Dedifferentiated amniotic fluid mesenchymal stem cell (primary cell): ENCODE data around the gene APOLD1.
"Not testable (repeated sequence)": the region's sequence is repeated elsewhere in the genome, so short reads cannot be mapped to it uniquely, and the experiment has no call there.

Experiments
- DNase-seq: peaks from one replicate; pipeline ENCODE4 v3.0.0-alpha.2; 2016; ENCODE audit errors: extremely low spot score

APOLD1 gene

GRCh38 chr12:12786706-12787601 lies 1.5 kb downstream of the APOLD1 start:
- peak; percentile 62 for DNase-seq

- DNase-seq: no peak
These were observed 2.7 kb downstream of the APOLD1 start for GRCh38 chr12:12788131-12788530.

GRCh38 chr12:12788675-12789368 lies 3.4 kb downstream of the APOLD1 start:
- DNase-seq: peak; percentile 79

GRCh38 chr12:12790956-12791355 lies 5.5 kb downstream of the APOLD1 start:
- DNase-seq: no peak

- no peak for DNase-seq
These were observed 6.4 kb downstream of the APOLD1 start for GRCh38 chr12:12791756-12792369.

- DNase-seq: no peak
These were observed 7.0 kb downstream of the APOLD1 start for GRCh38 chr12:12792421-12792820.

- DNase-seq: no peak
These were observed 9.2 kb downstream of the APOLD1 start for GRCh38 chr12:12794686-12795085.

GRCh38 chr12:12796171-12796570 lies 10.7 kb downstream of the APOLD1 start:
- no peak for DNase-seq

- no peak for DNase-seq
These were observed 11.7 kb downstream of the APOLD1 start for GRCh38 chr12:12796928-12797793.

GRCh38 chr12:12797794-12798152 lies 12.3 kb downstream of the APOLD1 start:
- DNase-seq: no peak

- no peak for DNase-seq
These were observed 13.0 kb downstream of the APOLD1 start for GRCh38 chr12:12798480-12798879.

GRCh38 chr12:12799163-12799920 lies 13.9 kb downstream of the APOLD1 start:
- no peak for DNase-seq

GRCh38 chr12:12800406-12801180 lies 15.1 kb downstream of the APOLD1 start:
- DNase-seq: no peak

GRCh38 chr12:12801656-12802055 lies 16.2 kb downstream of the APOLD1 start:
- DNase-seq: not testable (repeated sequence)

GRCh38 chr12:12803186-12803585 lies 17.7 kb downstream of the APOLD1 start:
- peak; percentile 56 for DNase-seq

- DNase-seq: no peak
These were observed 18.6 kb downstream of the APOLD1 start for GRCh38 chr12:12804011-12804410.

- no peak for DNase-seq
These were observed 19.0 kb downstream of the APOLD1 start for GRCh38 chr12:12804432-12804886.

- no peak for DNase-seq
These were observed 21.5 kb downstream of the APOLD1 start for GRCh38 chr12:12806784-12807516.

GRCh38 chr12:12807517-12807903 lies 22.1 kb downstream of the APOLD1 start:
- not testable (repeated sequence) for DNase-seq
